HEK293 (cell line): ENCODE results near the gene RTTN.
A peak's percentile ranks its signal among the peaks of the same experiment; 100 is the strongest.

Source experiments
- CTCF ChIA-PET: fragments of 350-600 bp; formaldehyde crosslinking; extraction: SDS; loops from one replicate; lab custom pipeline; 2021; ENCODE audit warnings: antibody characterized with exemption; lab: Yijun Ruan, JAX
- POLR2A ChIA-PET: fragments of 300-600 bp; formaldehyde crosslinking; extraction: SDS; loops from one replicate; lab custom pipeline; 2020; ENCODE audit warnings: antibody characterized with exemption, inconsistent platforms; lab: Yijun Ruan, JAX
- H3K27ac ChIP-seq: fragments of 200-500 bp; sonication (Bioruptor generic); 2 replicates; pipeline ENCODE4 v1.5.1; 2014; ENCODE audit warnings: low read depth, low read length, control low read depth, inconsistent platforms; ENCODE audit errors: extremely low read depth
- H3K36me3 ChIP-seq, 2 experiments: fragments of 200-500 bp in 1 of 2; sonication (Bioruptor generic) in 1 of 2; 1 replicate in 1 of 2; 2 replicates in 1 of 2; pipeline ENCODE4 v1.5.1; 2014 to 2017; ENCODE audit warnings: inconsistent platforms in 2 of 2, low read length in 2 of 2; ENCODE audit not compliant: control insufficient read depth in 2 of 2, insufficient read depth in 1 of 2
- H3K4me1 ChIP-seq: fragments of 200-500 bp; sonication (Bioruptor generic); 2 replicates; pipeline ENCODE4 v1.5.1; 2014; ENCODE audit warnings: mild to moderate bottlenecking, low read length, inconsistent platforms; ENCODE audit not compliant: control insufficient read depth, insufficient read depth
- H3K4me3 ChIP-seq: 2 replicates; pipeline ENCODE4 v1.5.1; 2011; ENCODE audit warnings: low read depth, mild to moderate bottlenecking, control low read depth, low read length, moderate library complexity
- H3K9me3 ChIP-seq: fragments of 200-500 bp; sonication (Bioruptor generic); 2 replicates; pipeline ENCODE4 v1.5.1; 2014; ENCODE audit warnings: low read depth, low read length, inconsistent platforms; ENCODE audit not compliant: control insufficient read depth, insufficient read depth
- CTCF ChIP-seq: fragments of 450-650 bp; formaldehyde crosslinking; IDR thresholded peaks from 2 replicates; pipeline ENCODE4 v1.5.1; 2016; ENCODE audit warnings: missing biosample characterization, missing genetic modification characterization
- GLIS2 ChIP-seq: fragments of 450-650 bp; formaldehyde crosslinking; IDR thresholded peaks from 2 replicates; pipeline ENCODE4 v1.5.1; 2016; ENCODE audit warnings: missing biosample characterization, missing genetic modification characterization
- KLF7 ChIP-seq: fragments of 450-650 bp; formaldehyde crosslinking; IDR thresholded peaks from 2 replicates; pipeline ENCODE4 v1.5.1; 2016; ENCODE audit warnings: missing biosample characterization, missing genetic modification characterization, borderline replicate concordance
- MYNN ChIP-seq: fragments of 450-650 bp; formaldehyde crosslinking; IDR thresholded peaks from 2 replicates; pipeline ENCODE4 v1.5.1; 2016; ENCODE audit warnings: missing biosample characterization, missing genetic modification characterization, borderline replicate concordance
- SP7 ChIP-seq: fragments of 450-650 bp; formaldehyde crosslinking; IDR thresholded peaks from 2 replicates; pipeline ENCODE4 v1.5.1; 2016; ENCODE audit warnings: missing biosample characterization, missing genetic modification characterization
- YY1 ChIP-seq: fragments of 450-650 bp; formaldehyde crosslinking; IDR thresholded peaks from 2 replicates; pipeline ENCODE4 v1.5.1; 2018; ENCODE audit warnings: missing biosample characterization, missing genetic modification characterization
- ZNF501 ChIP-seq: fragments of 450-650 bp; formaldehyde crosslinking; IDR thresholded peaks from 2 replicates; pipeline ENCODE4 v1.5.1; 2016; ENCODE audit warnings: missing biosample characterization, missing genetic modification characterization
- ZNF654 ChIP-seq: fragments of 450-650 bp; formaldehyde crosslinking; IDR thresholded peaks from 2 replicates; pipeline ENCODE4 v1.5.1; 2016; ENCODE audit warnings: low read depth, missing biosample characterization, missing genetic modification characterization
- ZNF670 ChIP-seq: fragments of 450-650 bp; formaldehyde crosslinking; IDR thresholded peaks from 2 replicates; pipeline ENCODE4 v1.5.1; 2016; ENCODE audit warnings: missing biosample characterization, missing genetic modification characterization, low read depth
- ZNF830 ChIP-seq: fragments of 450-650 bp; IDR thresholded peaks from 2 replicates; pipeline ENCODE4 v1.5.0; 2018; ENCODE audit warnings: missing biosample characterization, missing genetic modification characterization, low read depth, mild to moderate bottlenecking, moderate library complexity
- ZSCAN16 ChIP-seq: fragments of 450-650 bp; formaldehyde crosslinking; IDR thresholded peaks from 2 replicates; pipeline ENCODE4 v1.5.1; 2016; ENCODE audit warnings: missing biosample characterization, missing genetic modification characterization
- ZSCAN18 ChIP-seq: fragments of 450-650 bp; formaldehyde crosslinking; IDR thresholded peaks from 2 replicates; pipeline ENCODE4 v1.5.1; 2016; ENCODE audit warnings: missing biosample characterization, missing genetic modification characterization
- TF ChIP-seq, protein P1 (sequence below): fragments of 450-650 bp; IDR thresholded peaks from 2 replicates; pipeline ENCODE4 v1.5.1; 2018; ENCODE audit warnings: missing biosample characterization, mild to moderate bottlenecking, missing genetic modification characterization
- TF ChIP-seq, protein P2 (sequence below): fragments of 450-650 bp; formaldehyde crosslinking; conservative IDR thresholded peaks from 2 replicates; pipeline ENCODE4 v1.5.1; 2016; ENCODE audit warnings: low read depth, missing biosample characterization, missing genetic modification characterization

Gene RTTN

DNA sequence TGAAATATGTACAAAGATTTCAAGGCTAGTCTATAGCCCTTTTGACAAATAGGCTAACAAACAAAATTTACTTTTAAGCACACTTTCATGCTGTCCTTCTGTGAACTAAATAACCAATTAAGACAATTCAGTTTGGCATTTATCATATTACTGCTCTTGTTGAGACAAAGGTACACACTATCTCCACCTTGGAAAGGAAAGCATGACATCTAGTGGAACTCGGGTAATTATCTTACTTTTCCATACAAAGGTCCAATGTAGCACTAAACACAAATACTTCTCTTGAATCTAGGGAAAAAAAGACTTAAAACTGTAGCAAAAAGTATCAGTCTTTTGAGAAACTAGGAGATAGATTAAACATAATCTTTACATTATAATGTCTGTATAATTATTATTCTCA lies 132.8 kb downstream of the RTTN start:
- peaks cover 0 to 10% of the 10 kb centered on the region in 2 experiments; a peak in 1 of 3 replicates for H3K36me3 ChIP-seq

More for the DNA sequence above, 132.8 kb downstream of the RTTN start:
- no peaks in the 10 kb centered on the region for H3K9me3 ChIP-seq
- POLR2A ChIA-PET = no interaction called here
- no peaks in the 10 kb centered on the region for H3K4me1 ChIP-seq
- H3K4me3 ChIP-seq = no peak overlapping the region
- no peak for TF ChIP-seq YY1
- TF ChIP-seq KLF7 (tag by site-specific recombination) = no peak
- TF ChIP-seq ZSCAN18 (tag by site-specific recombination) = no peak
- TF ChIP-seq ZNF830 (tag by site-specific recombination) = no peak
- TF ChIP-seq ZNF670 (tag by site-specific recombination) = no peak
- peak; percentile 12; the same call in 1 of the 2 replicates for TF ChIP-seq ZNF654 (tag by site-specific recombination)
- TF ChIP-seq, protein P1, sequence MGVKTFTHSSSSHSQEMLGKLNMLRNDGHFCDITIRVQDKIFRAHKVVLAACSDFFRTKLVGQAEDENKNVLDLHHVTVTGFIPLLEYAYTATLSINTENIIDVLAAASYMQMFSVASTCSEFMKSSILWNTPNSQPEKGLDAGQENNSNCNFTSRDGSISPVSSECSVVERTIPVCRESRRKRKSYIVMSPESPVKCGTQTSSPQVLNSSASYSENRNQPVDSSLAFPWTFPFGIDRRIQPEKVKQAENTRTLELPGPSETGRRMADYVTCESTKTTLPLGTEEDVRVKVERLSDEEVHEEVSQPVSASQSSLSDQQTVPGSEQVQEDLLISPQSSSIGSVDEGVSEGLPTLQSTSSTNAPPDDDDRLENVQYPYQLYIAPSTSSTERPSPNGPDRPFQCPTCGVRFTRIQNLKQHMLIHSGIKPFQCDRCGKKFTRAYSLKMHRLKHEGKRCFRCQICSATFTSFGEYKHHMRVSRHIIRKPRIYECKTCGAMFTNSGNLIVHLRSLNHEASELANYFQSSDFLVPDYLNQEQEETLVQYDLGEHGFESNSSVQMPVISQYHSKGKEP (tag by site-specific recombination) = no peak
- TF ChIP-seq SP7 (tag by site-specific recombination) = no peak
- TF ChIP-seq CTCF (tag by site-specific recombination) = peak; percentile 10; the same call in 1 of the 2 replicates
- TF ChIP-seq MYNN (tag by site-specific recombination) = no peak
- no peak for TF ChIP-seq GLIS2 (tag by site-specific recombination)
- TF ChIP-seq ZNF501 = no peak
- TF ChIP-seq, protein P2, sequence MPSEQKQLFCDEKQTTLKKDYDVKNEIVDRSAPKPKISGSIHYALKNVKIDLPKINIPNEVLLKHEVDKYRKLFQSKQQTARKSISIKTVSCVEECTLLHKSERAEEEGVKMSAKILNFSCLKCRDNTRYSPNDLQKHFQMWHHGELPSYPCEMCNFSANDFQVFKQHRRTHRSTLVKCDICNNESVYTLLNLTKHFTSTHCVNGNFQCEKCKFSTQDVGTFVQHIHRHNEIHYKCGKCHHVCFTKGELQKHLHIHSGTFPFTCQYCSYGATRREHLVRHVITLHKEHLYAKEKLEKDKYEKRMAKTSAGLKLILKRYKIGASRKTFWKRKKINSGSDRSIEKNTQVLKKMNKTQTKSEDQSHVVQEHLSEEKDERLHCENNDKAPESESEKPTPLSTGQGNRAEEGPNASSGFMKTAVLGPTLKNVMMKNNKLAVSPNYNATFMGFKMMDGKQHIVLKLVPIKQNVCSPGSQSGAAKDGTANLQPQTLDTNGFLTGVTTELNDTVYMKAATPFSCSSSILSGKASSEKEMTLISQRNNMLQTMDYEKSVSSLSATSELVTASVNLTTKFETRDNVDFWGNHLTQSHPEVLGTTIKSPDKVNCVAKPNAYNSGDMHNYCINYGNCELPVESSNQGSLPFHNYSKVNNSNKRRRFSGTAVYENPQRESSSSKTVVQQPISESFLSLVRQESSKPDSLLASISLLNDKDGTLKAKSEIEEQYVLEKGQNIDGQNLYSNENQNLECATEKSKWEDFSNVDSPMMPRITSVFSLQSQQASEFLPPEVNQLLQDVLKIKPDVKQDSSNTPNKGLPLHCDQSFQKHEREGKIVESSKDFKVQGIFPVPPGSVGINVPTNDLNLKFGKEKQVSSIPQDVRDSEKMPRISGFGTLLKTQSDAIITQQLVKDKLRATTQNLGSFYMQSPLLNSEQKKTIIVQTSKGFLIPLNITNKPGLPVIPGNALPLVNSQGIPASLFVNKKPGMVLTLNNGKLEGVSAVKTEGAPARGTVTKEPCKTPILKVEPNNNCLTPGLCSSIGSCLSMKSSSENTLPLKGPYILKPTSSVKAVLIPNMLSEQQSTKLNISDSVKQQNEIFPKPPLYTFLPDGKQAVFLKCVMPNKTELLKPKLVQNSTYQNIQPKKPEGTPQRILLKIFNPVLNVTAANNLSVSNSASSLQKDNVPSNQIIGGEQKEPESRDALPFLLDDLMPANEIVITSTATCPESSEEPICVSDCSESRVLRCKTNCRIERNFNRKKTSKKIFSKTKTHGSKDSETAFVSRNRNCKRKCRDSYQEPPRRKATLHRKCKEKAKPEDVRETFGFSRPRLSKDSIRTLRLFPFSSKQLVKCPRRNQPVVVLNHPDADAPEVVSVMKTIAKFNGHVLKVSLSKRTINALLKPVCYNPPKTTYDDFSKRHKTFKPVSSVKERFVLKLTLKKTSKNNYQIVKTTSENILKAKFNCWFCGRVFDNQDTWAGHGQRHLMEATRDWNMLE (tag by site-specific recombination) = no peak
- TF ChIP-seq ZSCAN16 (tag by site-specific recombination) = no peak
- TF ChIP-seq, all 188 proteins: peak for 2
- H3K27ac ChIP-seq = no peak overlapping the region
- CTCF ChIA-PET = interaction anchor here (1.1 kb wide), 1 partner anchor 409 kb away, joined by 3 read pairs; no protein-coding TSS in a partner anchor
